GM18907 (cell line): ENCODE data around the gene ZNF169.
"Not testable (repeated sequence)": the region's sequence is repeated elsewhere in the genome, so short reads cannot be mapped to it uniquely, and the experiment has no call there.

Source experiments
- ATAC-seq: cut with Tn5 transposase; IDR thresholded peaks from one replicate; pipeline ENCODE4 v1.9.1; 2021; ENCODE audit warnings: mild to moderate bottlenecking, moderate library complexity; ENCODE audit not compliant: unreplicated experiment

Gene ZNF169

DNA sequence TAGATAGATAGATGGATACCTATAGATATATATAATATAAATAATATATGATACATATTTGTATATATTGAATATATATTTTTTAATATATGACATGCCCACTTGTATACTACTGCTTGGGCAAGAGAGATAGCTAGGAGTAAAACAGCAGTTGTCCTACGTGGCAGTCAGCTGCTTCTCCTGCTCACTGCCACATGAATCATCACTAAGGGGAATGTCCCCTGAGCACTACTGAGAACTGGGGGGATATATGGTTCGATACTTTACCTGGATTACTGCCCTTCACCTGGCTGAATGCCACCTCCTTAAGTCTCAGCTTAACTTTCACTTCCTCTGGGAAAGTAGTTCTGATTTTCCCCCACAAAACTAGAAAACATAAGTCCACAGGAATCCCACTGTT lies 82.6 kb downstream of the ZNF169 start:
- not testable (repeated sequence) for ATAC-seq

DNA sequence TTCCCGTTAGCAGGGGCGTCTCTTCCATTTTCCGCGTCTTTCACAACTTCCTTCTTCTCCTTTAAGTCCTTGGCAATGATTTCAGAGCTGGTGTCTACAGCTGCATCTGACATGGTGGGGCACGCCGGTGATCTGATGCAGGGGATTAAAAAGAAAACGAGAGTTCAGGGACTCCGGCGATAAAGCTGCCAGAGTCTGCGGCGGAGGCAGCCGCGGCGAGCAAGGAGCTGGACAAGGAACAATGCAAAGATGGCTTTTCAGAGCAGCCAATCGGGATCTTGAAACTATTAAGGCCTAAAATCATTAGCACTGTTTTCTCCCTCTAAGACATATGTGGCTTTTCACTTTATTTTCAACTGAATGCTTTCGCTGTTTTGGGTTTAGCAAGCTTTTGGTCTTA lies 88.4 kb downstream of the ZNF169 start:
- ATAC-seq = not testable (repeated sequence)

- not testable (repeated sequence) for ATAC-seq
Observed at GRCh38 chr9:94348754-94349153, 89.7 kb downstream of the ZNF169 start.
